KBM-7 (cell line): ENCODE results near the gene OSBPL5.

Experiments used
- DNase-seq: peaks from one replicate; pipeline ENCODE4 v3.0.0-alpha.2; 2015
- in situ Hi-C: fragments of 300-500 bp; cut with MboI; formaldehyde crosslinking; loops from 2 replicates; pipeline ENCODE4 v1.14.3; 2020; ENCODE audit warnings: low sequenced_read_pairs, low pct_unique_long_range_greater_than_20kb, mixed read lengths

Gene OSBPL5

DNA sequence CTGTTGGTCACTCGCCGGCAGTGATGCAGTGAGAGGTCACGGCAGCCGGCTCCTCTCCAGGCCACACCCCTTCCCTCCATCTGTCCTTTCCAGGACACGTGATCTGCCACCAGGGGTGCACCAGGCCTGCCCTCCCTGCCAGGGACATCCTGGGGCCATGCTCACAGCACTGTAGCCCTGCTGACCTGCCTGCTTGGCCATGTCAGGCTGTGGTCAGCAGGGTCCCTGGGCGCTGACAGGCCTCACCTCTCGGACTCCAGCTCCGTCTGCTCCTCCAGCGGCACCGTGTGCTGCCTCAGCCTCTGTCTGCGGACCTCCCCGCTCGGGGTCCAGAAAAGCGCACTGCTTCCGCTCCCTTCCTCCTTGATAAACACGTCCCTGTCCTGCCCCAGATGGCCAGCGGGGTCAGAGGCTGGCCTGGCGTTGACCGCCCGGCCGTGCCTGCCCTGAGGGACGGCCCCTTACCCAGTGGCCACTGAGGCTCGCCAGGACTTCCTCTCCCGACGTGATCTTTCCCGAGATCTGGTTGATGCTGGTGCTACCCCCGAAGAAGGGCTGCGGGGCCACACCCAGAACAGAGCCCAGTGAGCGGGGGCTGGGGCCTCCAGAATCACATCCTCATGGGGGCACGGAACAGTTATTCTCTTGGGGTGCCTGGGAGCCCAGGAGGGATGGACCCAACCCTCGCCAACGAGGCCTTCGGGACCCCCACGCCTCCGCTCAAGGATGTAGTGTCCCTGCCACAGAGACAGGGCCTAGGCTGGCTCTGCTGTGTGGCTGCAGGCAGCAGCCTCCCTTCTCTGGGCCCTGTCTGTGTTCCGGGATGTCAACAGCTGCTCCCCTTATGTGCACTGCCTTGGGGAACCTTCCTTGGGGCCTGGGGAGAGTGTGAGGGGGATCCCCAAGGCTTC lies 71.6 kb downstream of the OSBPL5 start:
- in situ Hi-C loops: no loop called here
- DNase-seq: no peak

GRCh38 chr11:3092603-3093141 lies 72.4 kb downstream of the OSBPL5 start:
- no peak for DNase-seq
- in situ Hi-C loops: no loop called here

DNA sequence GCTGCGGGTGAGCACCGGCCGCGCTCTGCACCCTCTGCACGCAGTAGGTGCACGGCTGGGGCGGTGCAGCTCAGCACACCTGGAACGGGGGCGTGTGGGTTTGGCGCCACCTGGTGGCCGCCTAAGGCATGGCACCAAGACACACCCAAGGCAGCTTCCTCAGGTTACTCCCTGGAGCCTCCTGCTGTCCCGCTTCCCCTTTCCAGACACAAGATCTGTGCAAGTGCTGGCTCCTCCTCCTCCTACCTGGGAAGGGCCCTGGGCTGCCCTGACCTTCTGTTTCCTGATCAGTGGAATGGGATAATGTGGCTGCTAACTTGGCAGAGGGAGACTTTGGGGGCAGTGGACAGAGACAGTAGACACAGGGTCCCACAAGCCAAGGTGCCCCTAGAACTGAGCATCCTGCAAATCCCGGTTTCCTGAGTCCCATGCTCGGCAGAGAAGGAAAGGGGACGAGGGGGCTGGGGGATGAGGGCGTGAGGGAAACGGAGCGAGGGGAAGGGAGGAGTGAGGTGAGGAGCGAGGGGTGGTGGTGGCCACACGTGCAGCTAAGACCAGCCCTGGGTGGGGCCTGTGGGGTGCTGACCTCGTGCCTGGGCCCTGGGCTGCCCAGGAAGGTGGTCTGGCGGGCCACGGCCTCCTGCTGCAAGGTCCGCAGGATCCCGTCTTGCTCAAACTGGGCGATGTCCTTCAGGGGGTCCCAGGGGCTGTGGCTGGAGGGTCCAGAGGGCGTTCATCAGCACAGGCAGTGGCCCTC lies 73.1 kb downstream of the OSBPL5 start:
- in situ Hi-C loops: no loop called here
- peak; percentile 82 for DNase-seq

DNA sequence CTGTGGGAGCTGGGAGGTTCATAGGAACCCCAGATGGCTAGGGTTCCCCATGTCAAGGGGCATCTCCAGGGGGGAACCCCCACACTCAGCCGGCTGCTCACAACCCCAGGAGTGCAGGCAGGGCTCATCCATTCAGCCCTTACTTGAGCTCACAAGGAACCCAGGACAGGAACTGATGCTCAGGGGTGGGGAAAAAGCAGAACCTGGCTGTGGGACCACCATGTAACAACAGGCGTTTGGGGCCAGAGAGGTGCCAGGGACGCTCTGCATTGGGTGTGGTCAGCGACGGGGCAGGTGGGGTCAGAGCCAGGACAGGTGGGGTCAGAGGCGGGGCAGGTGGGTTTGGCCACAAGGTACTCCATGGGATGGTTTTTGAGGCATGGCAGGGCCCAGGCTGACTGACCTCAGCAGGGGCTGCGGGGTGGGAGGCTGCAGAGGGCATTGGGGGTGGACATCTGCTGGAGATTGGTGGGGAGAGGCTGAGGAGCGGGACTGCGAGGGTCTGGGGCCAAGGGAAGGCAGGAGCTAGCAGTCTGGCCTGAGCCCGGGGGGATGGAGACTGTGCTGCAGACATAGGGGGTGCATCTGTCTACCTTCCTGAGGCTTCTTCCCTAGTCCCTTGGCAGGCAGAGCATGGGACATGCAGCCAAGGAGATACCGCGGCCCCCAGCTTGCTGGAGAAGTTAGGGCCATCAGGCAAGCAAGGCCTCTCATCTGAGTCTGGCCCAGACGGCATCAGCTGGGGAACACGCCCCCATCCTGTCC lies 73.8 kb downstream of the OSBPL5 start:
- in situ Hi-C loops: no loop called here
- no peak for DNase-seq

DNA sequence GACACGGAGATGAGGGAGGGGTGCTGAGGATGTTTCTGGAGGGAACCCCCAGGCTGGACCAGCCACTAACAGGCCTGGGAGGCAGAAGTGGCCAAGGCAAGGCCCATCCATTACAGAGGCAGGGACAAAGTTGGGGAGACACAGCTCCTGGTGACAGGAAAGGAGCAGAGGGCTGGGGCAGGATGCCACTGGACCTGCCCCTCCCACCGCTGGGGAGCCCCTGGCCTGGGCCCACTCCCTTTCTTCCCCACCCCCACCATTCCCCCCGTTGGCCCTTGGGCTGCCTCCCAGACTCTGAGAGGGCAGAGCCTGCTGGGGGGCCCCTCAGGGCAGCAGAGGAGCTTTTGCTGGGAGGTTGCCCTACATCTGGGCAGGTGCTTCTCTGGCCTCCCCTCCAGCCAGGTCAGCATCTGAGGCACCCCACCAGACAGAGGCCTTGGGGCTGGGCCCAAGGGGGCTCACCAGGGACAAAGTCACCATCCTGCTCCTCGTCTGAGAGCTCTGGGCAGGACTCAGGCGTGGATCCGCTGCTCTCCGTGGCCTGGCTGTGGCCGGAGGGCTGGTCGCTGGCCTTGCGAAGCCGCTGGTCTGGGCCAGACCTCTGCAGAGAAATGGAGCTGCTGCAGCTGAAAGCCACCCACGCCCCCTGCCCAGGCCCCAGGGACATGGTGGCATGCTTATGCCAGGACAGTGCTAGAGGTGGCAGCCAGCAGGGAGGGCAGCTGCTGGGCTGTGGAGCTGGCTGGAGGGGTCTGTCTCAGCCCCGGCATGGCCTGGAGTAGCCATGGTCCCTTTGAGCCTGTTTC lies 74.8 kb downstream of the OSBPL5 start:
- DNase-seq: no peak
- in situ Hi-C loops: no loop called here

DNA sequence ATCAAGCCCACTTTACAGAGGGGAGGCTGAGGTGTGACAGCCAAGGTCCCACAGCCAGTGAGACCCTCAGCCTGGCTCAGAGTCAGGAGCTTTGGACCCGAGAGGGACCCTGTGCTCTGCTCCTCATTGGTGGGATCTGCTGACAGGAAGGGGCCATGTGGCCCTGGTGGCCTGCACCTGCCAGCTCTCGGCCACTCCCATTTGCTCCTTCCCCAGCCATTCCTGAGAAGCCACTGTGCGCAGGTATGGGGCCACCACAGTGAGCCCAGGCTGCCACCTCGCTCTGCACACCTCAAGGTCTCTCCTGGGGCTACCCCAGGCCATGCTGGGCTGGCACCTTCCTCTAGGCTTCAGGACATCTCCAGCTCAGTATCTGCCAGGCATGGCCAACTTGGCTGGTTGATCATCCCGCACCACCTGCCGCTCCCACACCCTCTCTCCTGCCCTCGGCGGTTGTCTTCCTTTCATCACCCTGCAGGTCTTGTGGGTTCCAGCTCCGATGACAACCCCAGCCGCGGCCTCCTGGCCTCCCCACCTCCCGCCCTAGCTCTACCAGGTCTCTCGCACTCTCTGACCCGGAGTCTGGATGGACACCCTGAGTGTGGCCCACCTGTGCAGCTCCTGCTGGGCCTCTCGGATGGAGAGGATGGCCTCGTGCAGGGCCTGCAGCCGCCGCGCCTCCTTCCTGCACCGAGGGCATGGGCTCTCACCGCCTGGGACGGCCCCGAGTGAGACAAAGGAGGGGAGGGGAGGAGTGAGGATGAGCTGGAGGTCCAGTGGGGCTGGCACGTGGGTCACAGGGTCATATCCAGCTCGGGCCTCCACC lies 75.7 kb downstream of the OSBPL5 start:
- DNase-seq: no peak
- in situ Hi-C loops: no loop called here

GRCh38 chr11:3088806-3089205 lies 76.3 kb downstream of the OSBPL5 start:
- in situ Hi-C loops: no loop called here
- no peak for DNase-seq

DNA sequence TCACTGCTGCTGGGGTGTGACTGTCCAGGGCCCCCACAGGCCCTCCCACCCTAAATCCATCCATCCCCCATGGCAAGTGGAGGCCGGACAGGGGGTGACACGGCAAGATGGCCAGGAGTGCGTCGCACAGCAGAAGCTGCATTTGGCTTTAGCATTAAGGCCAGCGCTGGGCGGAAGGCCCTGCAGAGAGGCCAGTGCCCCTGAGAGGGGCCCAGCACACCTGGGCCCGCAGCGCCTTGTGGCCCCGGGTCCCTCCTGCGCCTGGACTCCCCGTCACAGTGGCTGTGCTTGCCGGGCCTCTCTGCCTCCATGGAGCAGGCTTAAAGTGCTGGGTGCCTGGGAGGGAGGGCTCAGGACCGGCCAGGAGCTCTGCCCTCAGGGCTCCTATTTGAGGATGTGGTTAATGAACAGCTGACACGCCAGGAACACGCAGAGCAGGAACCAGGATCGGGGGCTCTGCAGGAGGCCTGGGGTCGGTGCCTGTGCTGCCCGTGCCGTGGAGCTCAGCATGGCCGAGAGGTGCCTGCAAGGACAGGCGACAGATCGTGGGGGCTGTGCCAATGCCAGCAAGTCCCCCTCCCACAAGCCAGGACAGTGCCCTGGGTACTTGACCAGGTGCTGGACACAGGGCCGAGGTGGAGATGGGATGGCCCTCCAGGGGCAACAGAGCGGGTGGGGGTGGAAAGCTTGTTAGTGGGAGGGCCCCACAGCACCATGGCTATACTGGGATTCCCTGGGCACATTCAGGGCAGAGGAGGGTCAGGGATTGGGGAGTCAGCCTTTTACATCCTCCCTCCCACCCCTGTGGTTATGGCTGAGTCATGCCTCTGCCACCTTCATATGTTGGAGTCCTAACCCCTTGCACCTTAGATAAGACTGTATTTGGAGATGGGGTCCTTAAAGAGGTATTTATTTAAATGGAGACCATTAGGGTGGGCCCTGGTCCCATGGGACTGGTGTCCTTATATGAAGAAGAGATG lies 77.0 kb downstream of the OSBPL5 start:
- DNase-seq: no peak
- in situ Hi-C loops: no loop called here

GRCh38 chr11:3087373-3087772 lies 77.7 kb downstream of the OSBPL5 start:
- in situ Hi-C loops: no loop called here
- DNase-seq: no peak

- no peak for DNase-seq
- in situ Hi-C loops: no loop called here
Observed at GRCh38 chr11:3086671-3087150, 78.4 kb downstream of the OSBPL5 start.

- DNase-seq: no peak
- in situ Hi-C loops: no loop called here
Observed at GRCh38 chr11:3086114-3086513, 79.0 kb downstream of the OSBPL5 start.

DNA sequence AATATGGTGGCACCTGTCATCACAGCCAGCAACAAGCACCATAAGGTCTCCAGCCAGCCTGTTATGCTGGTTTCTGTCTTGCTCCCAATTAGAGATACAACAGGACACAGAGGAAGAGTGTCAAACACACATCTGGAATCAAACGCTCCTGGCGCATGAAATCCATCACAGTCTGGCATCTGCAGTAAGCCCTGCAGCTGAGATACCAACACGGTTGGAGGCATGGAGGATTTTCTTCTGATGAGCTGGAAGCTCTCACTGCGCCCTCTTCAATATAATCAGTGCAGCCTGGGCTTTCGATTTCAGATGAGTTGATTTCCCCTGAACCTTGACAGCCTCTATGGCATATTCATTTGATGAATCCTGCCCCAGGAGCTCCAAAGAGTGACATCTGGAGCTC lies 80.1 kb downstream of the OSBPL5 start:
- no peak for DNase-seq
- in situ Hi-C loops: no loop called here

- DNase-seq: no peak
- in situ Hi-C loops: no loop called here
Observed at GRCh38 chr11:3083321-3083720, 81.8 kb downstream of the OSBPL5 start.

GRCh38 chr11:3081386-3081751 lies 83.7 kb downstream of the OSBPL5 start:
- no peak for DNase-seq
- in situ Hi-C loops: no loop called here

DNA sequence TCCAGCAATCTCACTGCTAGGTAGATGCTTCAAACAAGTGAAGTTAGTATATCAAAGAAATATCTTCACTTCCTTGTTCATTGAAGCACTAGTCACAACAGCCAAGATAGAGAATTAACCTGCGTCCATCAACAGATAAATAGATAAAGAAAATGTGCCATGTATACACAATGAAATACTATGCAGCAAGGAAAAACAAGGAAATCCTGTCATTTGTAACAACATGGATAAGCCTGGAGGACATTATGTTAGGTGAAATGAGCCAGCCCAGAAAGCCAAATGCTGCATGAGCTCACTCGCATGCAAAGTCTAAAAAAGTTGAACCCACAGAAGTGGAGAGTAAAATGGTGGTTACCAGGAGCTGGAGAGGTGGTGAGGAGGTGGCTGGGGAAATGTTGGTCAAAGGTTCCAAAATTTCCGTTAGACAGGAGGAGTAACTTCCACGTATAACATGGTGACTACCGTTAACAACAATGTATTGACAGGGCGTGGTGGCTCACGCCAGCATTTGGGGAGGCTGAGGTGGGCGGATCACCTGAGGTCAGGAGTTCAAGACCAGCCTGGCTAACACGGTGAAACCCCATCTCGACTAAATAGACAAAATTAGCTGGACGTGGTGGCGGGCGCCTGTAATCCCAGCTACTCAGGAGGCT lies 84.3 kb downstream of the OSBPL5 start:
- in situ Hi-C loops: no loop called here
- DNase-seq: no peak

DNA sequence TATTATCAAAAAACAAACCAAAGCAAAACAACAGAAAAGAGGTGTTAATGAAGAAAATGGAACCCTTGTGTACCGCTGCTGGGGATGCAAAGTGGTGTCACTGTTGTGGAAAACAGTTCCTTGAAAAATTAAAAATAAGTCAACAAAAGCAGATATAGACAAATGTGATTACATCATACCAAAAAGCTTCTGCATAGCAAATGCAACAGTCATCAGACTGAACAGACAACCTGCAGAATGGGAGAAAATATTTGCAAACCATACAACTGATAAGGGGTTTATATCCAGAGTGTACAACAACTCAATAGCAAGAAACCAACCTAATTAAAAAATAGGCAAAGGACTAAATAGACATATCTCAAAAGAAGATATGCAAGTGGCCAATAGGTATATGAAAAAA lies 85.0 kb downstream of the OSBPL5 start:
- in situ Hi-C loops: no loop called here
- DNase-seq: no peak
